ENCODE measurements around the gene KYAT1.

The KYAT1 gene

GRCh38 chr9:128818099-128818838, 63.5 kb downstream of the KYAT1 start, which contains the start of gene ENDOG:
Gene ENDOG (plus strand): TSS chr9:128818500. CDS start chr9:128818685, 185 bp downstream.
- DNase-seq, result peak; percentile 99
- Histone ChIP-seq H3K4me3 (ENCODE audit: low read depth, low read length) (peak within 1 kb of the TSS; percentile 72), H3K27me3 (ENCODE audit: insufficient read depth, low read depth, severe bottlenecking) (no peaks in the 10 kb centered on the region), H3K9me3 (ENCODE audit: severe bottlenecking) (no peaks in the 10 kb centered on the region), H3K27ac (peak within 1 kb of the TSS; percentile 82), H3K36me3 (peaks cover 31% of the 10 kb centered on the region)
- peak; percentile 99 for TF ChIP-seq CTCF (IDR thresholded peaks at IDR 0.05; ENCODE audit: low read depth, low read length)

- Histone ChIP-seq H3K27ac (no peak overlapping the region), H3K4me3 (ENCODE audit: low read depth, low read length) (no peak overlapping the region), H3K36me3 (peaks cover 33% of the 10 kb centered on the region), H3K9me3 (ENCODE audit: severe bottlenecking) (no peaks in the 10 kb centered on the region), H3K27me3 (ENCODE audit: insufficient read depth, low read depth, severe bottlenecking) (no peaks in the 10 kb centered on the region)
- no peak for DNase-seq
- no peak for TF ChIP-seq CTCF (IDR thresholded peaks at IDR 0.05; ENCODE audit: low read depth, low read length)
These were observed 70.9 kb downstream of the KYAT1 start for GRCh38 chr9:128810873-128811272.

GRCh38 chr9:128809831-128810230, 71.9 kb downstream of the KYAT1 start:
- no peak for DNase-seq
- Histone ChIP-seq H3K27ac (no peak overlapping the region), H3K27me3 (ENCODE audit: insufficient read depth, low read depth, severe bottlenecking) (no peaks in the 10 kb centered on the region), H3K4me3 (ENCODE audit: low read depth, low read length) (no peak overlapping the region), H3K9me3 (ENCODE audit: severe bottlenecking) (no peaks in the 10 kb centered on the region), H3K36me3 (peaks cover 43% of the 10 kb centered on the region)
- peak; percentile 56 for TF ChIP-seq CTCF (IDR thresholded peaks at IDR 0.05; ENCODE audit: low read depth, low read length)

GRCh38 chr9:128809036-128809599, 72.6 kb downstream of the KYAT1 start:
- no peak for TF ChIP-seq CTCF (IDR thresholded peaks at IDR 0.05; ENCODE audit: low read depth, low read length)

GRCh38 chr9:128808543-128808942, 73.2 kb downstream of the KYAT1 start:
- DNase-seq, result no peak
- TF ChIP-seq CTCF (IDR thresholded peaks at IDR 0.05; ENCODE audit: low read depth, low read length), result no peak
- H3K4me3 ChIP-seq (ENCODE audit: low read depth, low read length), result no peak overlapping the region
- no peak overlapping the region for H3K27ac ChIP-seq
- H3K27me3 ChIP-seq (ENCODE audit: insufficient read depth, low read depth, severe bottlenecking), result no peaks in the 10 kb centered on the region
- peaks cover 53% of the 10 kb centered on the region for H3K36me3 ChIP-seq
- H3K9me3 ChIP-seq (ENCODE audit: severe bottlenecking), result no peaks in the 10 kb centered on the region

More at GRCh38 chr9:128809036-128809599, 72.6 kb downstream of the KYAT1 start:
- DNase-seq, result no peak
- Histone ChIP-seq H3K9me3 (ENCODE audit: severe bottlenecking) (no peaks in the 10 kb centered on the region), H3K27ac (no peak overlapping the region), H3K4me3 (ENCODE audit: low read depth, low read length) (no peak overlapping the region), H3K27me3 (ENCODE audit: insufficient read depth, low read depth, severe bottlenecking) (no peaks in the 10 kb centered on the region), H3K36me3 (peaks cover 48% of the 10 kb centered on the region)

Data from WERI-Rb-1 (cell line).